HG03039 (cell line): ENCODE measurements around the gene RABGGTA.

Experiments used
- ATAC-seq: cut with Tn5 transposase; IDR thresholded peaks from one replicate; pipeline ENCODE4 v1.9.1; 2021; ENCODE audit warnings: mild to moderate bottlenecking, moderate library complexity; ENCODE audit not compliant: unreplicated experiment

RABGGTA gene

GRCh38 chr14:24261969-24262327 lies 9.4 kb downstream of the RABGGTA start:
- no peak for ATAC-seq

- no peak for ATAC-seq
Measured at GRCh38 chr14:24261256-24261968, 10.0 kb downstream of the RABGGTA start.

- no peak for ATAC-seq
Measured at GRCh38 chr14:24260780-24261157, 10.6 kb downstream of the RABGGTA start.

- no peak for ATAC-seq
Measured at GRCh38 chr14:24260026-24260779, 11.2 kb downstream of the RABGGTA start.

- no peak for ATAC-seq
Measured at GRCh38 chr14:24259282-24260025, 11.9 kb downstream of the RABGGTA start.

- ATAC-seq: no peak
Measured at GRCh38 chr14:24258548-24259265, 12.7 kb downstream of the RABGGTA start.

GRCh38 chr14:24258119-24258518 lies 13.3 kb downstream of the RABGGTA start:
- ATAC-seq: no peak

- ATAC-seq: no peak
Measured at GRCh38 chr14:24256960-24257359, 14.4 kb downstream of the RABGGTA start.

- no peak for ATAC-seq
Measured at GRCh38 chr14:24255931-24256711, 15.3 kb downstream of the RABGGTA start.

GRCh38 chr14:24255438-24255837 lies 16.0 kb downstream of the RABGGTA start:
- ATAC-seq: no peak

GRCh38 chr14:24254630-24255392 lies 16.6 kb downstream of the RABGGTA start:
- ATAC-seq: no peak

GRCh38 chr14:24253936-24254335 lies 17.5 kb downstream of the RABGGTA start:
- no peak for ATAC-seq

- no peak for ATAC-seq
Measured at GRCh38 chr14:24252289-24253124, 18.9 kb downstream of the RABGGTA start.

GRCh38 chr14:24251880-24252288 lies 19.5 kb downstream of the RABGGTA start:
- no peak for ATAC-seq

- no peak for ATAC-seq
Measured at GRCh38 chr14:24250354-24250753, 21.0 kb downstream of the RABGGTA start.

- no peak for ATAC-seq
Measured at GRCh38 chr14:24249230-24250021, 22.0 kb downstream of the RABGGTA start.

GRCh38 chr14:24247422-24247821 lies 24.0 kb downstream of the RABGGTA start:
- ATAC-seq: no peak

- ATAC-seq: no peak
Measured at GRCh38 chr14:24246765-24247212, 24.6 kb downstream of the RABGGTA start.
